ENCODE results near the gene SDSL.
A peak's percentile ranks its signal among the peaks of the same experiment; 100 is the strongest.

SDSL gene

GRCh38 chr12:113457185-113457584, 35.0 kb downstream of the SDSL start:
- no peak overlapping the region for H3K4me3 ChIP-seq (replicated peaks; ENCODE audit: low read depth, low read length)
- DNase-seq (ENCODE audit: extremely low read depth, insufficient read length) = no peak
- H3K27me3 ChIP-seq (replicated peaks; ENCODE audit: control insufficient read depth, insufficient read depth, low read length) = no peaks in the 10 kb centered on the region; the same call in 1 of the 2 replicates
- no peak for TF ChIP-seq CTCF (IDR thresholded peaks at IDR 0.05; ENCODE audit: insufficient read depth, low read length, poor library complexity, severe bottlenecking)
- no peaks in the 10 kb centered on the region for H3K36me3 ChIP-seq (ENCODE audit: control insufficient read depth, insufficient read depth, low read length)

GRCh38 chr12:113457710-113458109, 35.5 kb downstream of the SDSL start:
- H3K4me3 ChIP-seq (replicated peaks; ENCODE audit: low read depth, low read length) = no peak overlapping the region
- TF ChIP-seq CTCF (IDR thresholded peaks at IDR 0.05; ENCODE audit: insufficient read depth, low read length, poor library complexity, severe bottlenecking) = no peak
- no peak for DNase-seq (ENCODE audit: extremely low read depth, insufficient read length)
- H3K27me3 ChIP-seq (replicated peaks; ENCODE audit: control insufficient read depth, insufficient read depth, low read length) = no peaks in the 10 kb centered on the region; the same call in 1 of the 2 replicates
- no peaks in the 10 kb centered on the region for H3K36me3 ChIP-seq (ENCODE audit: control insufficient read depth, insufficient read depth, low read length)

GRCh38 chr12:113459981-113460380, 37.8 kb downstream of the SDSL start:
- Histone ChIP-seq H3K4me3 (replicated peaks; ENCODE audit: low read depth, low read length) (no peak overlapping the region), H3K27me3 (replicated peaks; ENCODE audit: control insufficient read depth, insufficient read depth, low read length) (peaks cover 3% of the 10 kb centered on the region; the same call in 1 of the 2 replicates), H3K36me3 (ENCODE audit: control insufficient read depth, insufficient read depth, low read length) (no peaks in the 10 kb centered on the region)
- no peak for TF ChIP-seq CTCF (IDR thresholded peaks at IDR 0.05; ENCODE audit: insufficient read depth, low read length, poor library complexity, severe bottlenecking)
- DNase-seq (ENCODE audit: extremely low read depth, insufficient read length) = no peak

GRCh38 chr12:113461666-113462065, 39.5 kb downstream of the SDSL start:
- Histone ChIP-seq H3K27me3 (replicated peaks; ENCODE audit: control insufficient read depth, insufficient read depth, low read length) (peaks cover 3% of the 10 kb centered on the region; the same call in 1 of the 2 replicates), H3K36me3 (ENCODE audit: control insufficient read depth, insufficient read depth, low read length) (no peaks in the 10 kb centered on the region), H3K4me3 (replicated peaks; ENCODE audit: low read depth, low read length) (no peak overlapping the region)
- peak; percentile 44 for TF ChIP-seq CTCF (IDR thresholded peaks at IDR 0.05; ENCODE audit: insufficient read depth, low read length, poor library complexity, severe bottlenecking)
- DNase-seq (ENCODE audit: extremely low read depth, insufficient read length) = no peak

GRCh38 chr12:113462117-113462774, 40.1 kb downstream of the SDSL start:
- TF ChIP-seq CTCF (IDR thresholded peaks at IDR 0.05; ENCODE audit: insufficient read depth, low read length, poor library complexity, severe bottlenecking) = peak; percentile 95
- H3K4me3 ChIP-seq (replicated peaks; ENCODE audit: low read depth, low read length) = no peak overlapping the region
- H3K36me3 ChIP-seq (ENCODE audit: control insufficient read depth, insufficient read depth, low read length) = no peaks in the 10 kb centered on the region
- peaks cover 5% of the 10 kb centered on the region; the same call in 1 of the 2 replicates for H3K27me3 ChIP-seq (replicated peaks; ENCODE audit: control insufficient read depth, insufficient read depth, low read length)
- DNase-seq (ENCODE audit: extremely low read depth, insufficient read length) = no peak
